ACC112 (cell line): ENCODE results near the gene KLF9.

Source experiments
- H2AFZ ChIP-seq: fragments of 200-600 bp; sonication (generic); one replicate; pipeline ENCODE4 v1.6.0; 2017; ENCODE audit warnings: antibody characterized with exemption, low read length; ENCODE audit not compliant: unreplicated experiment
- H3K27ac ChIP-seq: fragments of 200-600 bp; sonication (generic); 2 replicates; pipeline ENCODE4 v1.5.1; 2014; ENCODE audit warnings: low read depth, mild to moderate bottlenecking, antibody characterized with exemption, low read length, moderate library complexity
- H3K27me3 ChIP-seq: fragments of 200-600 bp; sonication (generic); 2 replicates; pipeline ENCODE4 v1.6.1; 2014; ENCODE audit warnings: mild to moderate bottlenecking, antibody characterized with exemption, low read length, moderate library complexity, mixed read lengths; ENCODE audit not compliant: insufficient read depth
- H3K36me3 ChIP-seq: fragments of 200-600 bp; sonication (generic); 2 replicates; pipeline ENCODE4 v1.6.1; 2016; ENCODE audit warnings: mild to moderate bottlenecking, antibody characterized with exemption, low read length, moderate library complexity, mixed read lengths; ENCODE audit not compliant: insufficient read depth
- H3K4me1 ChIP-seq: fragments of 200-600 bp; sonication (generic); one replicate; pipeline ENCODE4 v1.6.1; 2016; ENCODE audit warnings: low read length, mixed read lengths; ENCODE audit not compliant: insufficient read depth, unreplicated experiment, control insufficient read depth
- H3K4me3 ChIP-seq: fragments of 200-600 bp; sonication (generic); 2 replicates; pipeline ENCODE4 v1.5.1; 2014; ENCODE audit warnings: mild to moderate bottlenecking, low read depth, low read length
- H3K79me2 ChIP-seq: fragments of 200-600 bp; sonication (generic); one replicate; pipeline ENCODE4 v1.6.0; 2016; ENCODE audit warnings: low read length; ENCODE audit not compliant: control insufficient read depth, unreplicated experiment, insufficient read depth

KLF9 gene

GRCh38 chr9:70411121-70411929 is 3.1 kb downstream of the KLF9 start:
- Histone ChIP-seq H3K36me3 (peaks cover 18% of the 10 kb centered on the region), H3K4me3 (peak overlapping the region; percentile 82), H3K4me1 (peaks cover 46% of the 10 kb centered on the region), H3K27ac (peak overlapping the region; percentile 100), H3K27me3 (no peaks in the 10 kb centered on the region), H2AFZ (no peak overlapping the region), H3K79me2 (peaks cover 78% of the 10 kb centered on the region)

DNA sequence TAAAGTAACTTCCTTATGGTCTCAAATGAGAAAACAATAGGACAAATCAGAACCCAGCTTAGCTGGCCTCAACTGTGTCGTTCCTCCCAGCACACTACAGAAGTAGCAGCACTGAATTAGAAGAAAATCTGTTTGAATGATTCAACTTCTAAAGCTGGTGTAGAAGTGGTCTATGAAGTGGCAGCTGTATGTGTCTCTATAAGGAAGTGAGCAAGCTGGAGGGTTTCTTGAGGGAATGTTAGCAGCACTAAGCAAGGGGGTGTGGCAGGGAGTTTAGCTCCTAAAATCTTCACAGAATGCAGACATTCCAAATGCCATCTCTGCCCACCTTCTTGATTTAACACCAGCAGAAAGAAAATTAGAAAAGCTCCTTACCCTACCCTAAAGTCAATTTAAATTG is 4.1 kb downstream of the KLF9 start:
- H3K27ac ChIP-seq, result peak overlapping the region; percentile 100
- no peak overlapping the region for H2AFZ ChIP-seq
- H3K79me2 ChIP-seq, result peaks cover 82% of the 10 kb centered on the region
- peak overlapping the region; percentile 82 for H3K4me3 ChIP-seq
- peaks cover 18% of the 10 kb centered on the region for H3K36me3 ChIP-seq
- H3K27me3 ChIP-seq, result no peaks in the 10 kb centered on the region
- peaks cover 49% of the 10 kb centered on the region for H3K4me1 ChIP-seq

- Histone ChIP-seq H3K36me3 (peaks cover 18% of the 10 kb centered on the region), H2AFZ (no peak overlapping the region), H3K27me3 (no peaks in the 10 kb centered on the region), H3K27ac (peak overlapping the region; percentile 100), H3K79me2 (peaks cover 84% of the 10 kb centered on the region), H3K4me1 (peaks cover 49% of the 10 kb centered on the region), H3K4me3 (peak overlapping the region; percentile 82)
These were observed 4.7 kb downstream of the KLF9 start for GRCh38 chr9:70409800-70410199.

DNA sequence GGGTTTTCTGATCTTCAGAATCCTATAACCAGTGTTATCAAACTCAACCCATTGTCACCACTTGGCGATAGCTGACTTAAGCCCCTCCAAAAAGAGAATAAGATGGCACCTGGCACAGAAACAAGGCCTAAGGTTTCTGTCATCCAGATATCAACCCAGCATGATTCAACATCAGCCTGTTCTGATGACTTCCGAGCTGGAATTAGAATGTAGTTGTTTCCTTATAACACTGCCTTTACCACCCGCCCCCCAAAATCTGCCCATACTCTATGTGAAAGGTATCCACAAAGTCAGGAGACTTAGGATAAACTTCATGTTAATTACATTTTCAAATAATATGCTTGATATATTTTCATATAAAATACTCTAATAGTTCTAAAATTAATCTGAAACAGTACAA is 5.2 kb downstream of the KLF9 start:
- Histone ChIP-seq H3K27me3 (no peaks in the 10 kb centered on the region), H3K36me3 (peaks cover 18% of the 10 kb centered on the region), H3K4me3 (peak overlapping the region; percentile 82), H2AFZ (no peak overlapping the region), H3K4me1 (peaks cover 50% of the 10 kb centered on the region), H3K27ac (peak overlapping the region; percentile 100), H3K79me2 (peaks cover 88% of the 10 kb centered on the region)

DNA sequence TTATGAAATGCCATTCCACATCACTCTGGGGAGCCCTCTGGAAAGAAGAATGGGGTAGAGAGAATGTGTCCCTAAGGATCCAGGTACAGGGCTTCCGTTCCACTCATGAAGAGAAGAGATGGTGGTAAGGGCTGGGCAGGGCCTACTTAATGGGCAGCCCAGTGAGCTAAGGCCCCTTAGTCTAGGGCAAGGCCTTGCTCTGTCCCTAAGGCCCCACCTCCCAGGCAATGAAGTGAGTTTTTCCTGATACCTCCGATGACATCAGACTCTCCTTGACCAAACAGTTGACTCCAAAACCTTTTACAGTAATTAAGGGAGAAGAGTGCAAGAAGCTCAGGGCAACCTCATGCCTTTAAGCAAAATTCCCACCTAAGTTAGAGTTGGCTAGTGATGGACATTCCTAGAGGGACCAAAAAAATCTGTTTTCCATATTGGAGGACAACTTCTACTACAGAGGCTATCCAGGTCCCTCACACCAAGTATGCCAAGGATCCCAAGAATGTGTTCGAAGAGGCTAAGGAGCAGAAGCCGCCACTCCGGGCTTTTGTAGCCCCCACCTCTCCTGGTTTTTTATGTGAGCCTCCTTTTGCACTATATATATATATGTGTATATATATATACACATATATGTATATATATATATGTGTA is 5.9 kb downstream of the KLF9 start:
- Histone ChIP-seq H3K4me3 (peak overlapping the region; percentile 50), H3K27ac (peak overlapping the region; percentile 96), H3K27me3 (no peaks in the 10 kb centered on the region), H2AFZ (no peak overlapping the region), H3K4me1 (peaks cover 57% of the 10 kb centered on the region), H3K36me3 (peaks cover 18% of the 10 kb centered on the region), H3K79me2 (peaks cover 96% of the 10 kb centered on the region)

GRCh38 chr9:70407081-70407503 is 7.4 kb downstream of the KLF9 start:
- Histone ChIP-seq H3K27me3 (no peaks in the 10 kb centered on the region), H3K4me1 (peaks cover 70% of the 10 kb centered on the region), H2AFZ (no peak overlapping the region), H3K79me2 (peaks cover 98% of the 10 kb centered on the region), H3K4me3 (peak overlapping the region; percentile 62), H3K36me3 (peaks cover 18% of the 10 kb centered on the region), H3K27ac (peak overlapping the region; percentile 96)

DNA sequence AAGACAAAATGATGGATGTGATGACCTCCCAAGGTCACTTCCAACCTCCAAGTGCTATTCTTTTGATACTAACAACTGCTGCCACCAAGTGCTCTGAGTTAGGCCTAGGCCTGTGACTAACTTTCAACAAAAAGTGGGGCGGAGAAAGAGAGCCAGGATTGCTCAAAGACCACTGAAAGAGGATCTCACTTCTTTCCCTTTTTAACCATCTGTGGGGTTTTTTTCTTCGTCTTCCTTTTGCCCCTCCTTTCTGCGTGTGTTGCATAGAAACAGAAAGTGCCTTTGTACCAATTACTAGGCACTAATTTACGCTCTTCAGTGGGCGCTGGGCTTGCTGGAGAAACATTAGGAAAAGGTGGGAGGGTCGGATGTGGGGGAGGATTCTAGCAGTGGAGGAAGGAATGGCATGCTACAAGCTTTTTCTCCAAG is 8.0 kb downstream of the KLF9 start:
- H3K27me3 ChIP-seq, result no peaks in the 10 kb centered on the region
- no peak overlapping the region for H2AFZ ChIP-seq
- H3K36me3 ChIP-seq, result peaks cover 14% of the 10 kb centered on the region
- peaks cover 72% of the 10 kb centered on the region for H3K4me1 ChIP-seq
- peak overlapping the region; percentile 96 for H3K27ac ChIP-seq
- H3K79me2 ChIP-seq, result peaks cover 94% of the 10 kb centered on the region
- H3K4me3 ChIP-seq, result peak overlapping the region; percentile 62

GRCh38 chr9:70405808-70406433 is 8.5 kb downstream of the KLF9 start:
- Histone ChIP-seq H3K27ac (peak overlapping the region; percentile 96), H3K4me3 (peak overlapping the region; percentile 62), H3K79me2 (peaks cover 94% of the 10 kb centered on the region), H3K4me1 (peaks cover 72% of the 10 kb centered on the region), H2AFZ (no peak overlapping the region), H3K36me3 (peaks cover 12% of the 10 kb centered on the region), H3K27me3 (no peaks in the 10 kb centered on the region)

- peaks cover 5% of the 10 kb centered on the region for H3K36me3 ChIP-seq
- H3K4me1 ChIP-seq, result peaks cover 82% of the 10 kb centered on the region
- peaks cover 94% of the 10 kb centered on the region for H3K79me2 ChIP-seq
- no peak overlapping the region for H2AFZ ChIP-seq
- H3K27ac ChIP-seq, result peak overlapping the region; percentile 57
- H3K4me3 ChIP-seq, result no peak overlapping the region
- H3K27me3 ChIP-seq, result no peaks in the 10 kb centered on the region
These were observed 10.2 kb downstream of the KLF9 start for GRCh38 chr9:70404261-70404660.

GRCh38 chr9:70403618-70404025 is 10.8 kb downstream of the KLF9 start:
- H3K4me1 ChIP-seq, result peaks cover 84% of the 10 kb centered on the region
- peak overlapping the region; percentile 57 for H3K27ac ChIP-seq
- H3K4me3 ChIP-seq, result peak overlapping the region; percentile 38; the same call in 1 of the 2 replicates
- H3K79me2 ChIP-seq, result peaks cover 96% of the 10 kb centered on the region
- no peak overlapping the region for H2AFZ ChIP-seq
- no peaks in the 10 kb centered on the region for H3K27me3 ChIP-seq
- H3K36me3 ChIP-seq, result peaks cover 4% of the 10 kb centered on the region
